B cell (primary cell): ENCODE results near the gene EXOC4. TPM values are rescaled to one million over a fixed set of nuclear protein-coding genes. Genes with fewer than 3 reads are reported as not detected.

Source experiments
- ATAC-seq: fragments of 200-7000 bp; cut with Tn5 transposase; one replicate; pipeline ENCODE4 v1.10.0; 2021; ENCODE audit warnings: low read depth, mild to moderate bottlenecking, moderate number of reproducible peaks, moderate library complexity
- CTCF ChIA-PET: fragments of 350-600 bp; sonication (Branson Sonifier 250); formaldehyde crosslinking; loops from one replicate; lab custom pipeline; 2021; ENCODE audit warnings: antibody characterized with exemption, inconsistent platforms; lab: Charles Lee
- POLR2A ChIA-PET: fragments of 350-600 bp; sonication (Branson Sonifier 250); formaldehyde crosslinking; loops from one replicate; lab custom pipeline; 2021; ENCODE audit warnings: antibody characterized with exemption; lab: Charles Lee
- DNase-seq: peaks from one replicate; pipeline ENCODE4 v3.0.0; 2013
- H2AFZ ChIP-seq: 2 replicates; pipeline ENCODE4 v1.6.1; 2012; ENCODE audit warnings: mild to moderate bottlenecking, low read depth, low read length; ENCODE audit not compliant: insufficient read depth, poor library complexity, severe bottlenecking
- H3K27ac ChIP-seq, 2 donors: 1 replicate in 1 of 2; 2 replicates in 1 of 2; pipeline ENCODE4 v1.5.1; 2012 to 2013; ENCODE audit warnings: low read length in 2 of 2, mild to moderate bottlenecking in 2 of 2, moderate library complexity in 1 of 2
- H3K27me3 ChIP-seq, 4 experiments: fragments of 200-600 bp in 1 of 4; sonication (generic) in 1 of 4; replicated peaks in 1 of 4; 1 replicate in 2 of 4; 2 replicates in 2 of 4; pipeline versions ENCODE4 v1.6.1 to v1.7.0; 2013 to 2016; ENCODE audit warnings: low read length in 3 of 4, mild to moderate bottlenecking in 2 of 4, mixed read lengths in 1 of 4, moderate library complexity in 1 of 4; ENCODE audit not compliant: insufficient read depth in 4 of 4, control insufficient read depth in 3 of 4; ENCODE audit errors: control extremely low read depth in 1 of 4
- H3K36me3 ChIP-seq, 2 experiments: replicated peaks in 1 of 2; 1 replicate in 1 of 2; 2 replicates in 1 of 2; pipeline versions ENCODE4 v1.6.1 to v1.7.1; 2013; ENCODE audit warnings: low read length in 1 of 2; ENCODE audit not compliant: insufficient read depth in 2 of 2, control insufficient read depth in 1 of 2; ENCODE audit errors: control extremely low read depth in 1 of 2, extremely low read depth in 1 of 2
- H3K4me1 ChIP-seq, 2 donors: fragments of 200-600 bp in 1 of 2; sonication (generic) in 1 of 2; 1 replicate in 1 of 2; 2 replicates in 1 of 2; pipeline versions ENCODE4 v1.5.1 to v1.6.1; 2013 to 2017; ENCODE audit warnings: low read length in 2 of 2; ENCODE audit not compliant: control insufficient read depth in 2 of 2, insufficient read depth in 2 of 2
- H3K4me2 ChIP-seq: replicated peaks from 2 replicates; pipeline ENCODE3; 2012; ENCODE audit warnings: mild to moderate bottlenecking, low read depth, low read length; ENCODE audit not compliant: poor library complexity, severe bottlenecking
- H3K4me3 ChIP-seq, 5 experiments: fragments of 200-600 bp in 1 of 5; sonication (generic) in 1 of 5; 1 replicate in 3 of 5; 2 replicates in 2 of 5; pipeline versions ENCODE4 v1.5.1 to v1.7.0; 2011 to 2016; ENCODE audit warnings: low read length in 4 of 5, mild to moderate bottlenecking in 4 of 5, low read depth in 2 of 5, control low read depth in 1 of 5, moderate library complexity in 1 of 5; ENCODE audit not compliant: insufficient read depth in 1 of 5; ENCODE audit errors: control extremely low read depth in 1 of 5, extremely low read depth in 1 of 5
- H3K79me2 ChIP-seq: fragments of 200-600 bp; sonication (generic); one replicate; pipeline ENCODE4 v1.6.0; 2016; ENCODE audit warnings: low read length; ENCODE audit not compliant: control insufficient read depth, insufficient read depth
- H3K9ac ChIP-seq: fragments of 200-600 bp; sonication (generic); 2 replicates; pipeline ENCODE4 v1.6.1; 2017; ENCODE audit warnings: mild to moderate bottlenecking, low read length, moderate library complexity
- H3K9me3 ChIP-seq, 3 donors: one replicate each; pipeline versions ENCODE4 v1.6.1 to v1.7.1; 2013; ENCODE audit warnings: low read length in 2 of 3; ENCODE audit not compliant: control insufficient read depth in 2 of 3, insufficient read depth in 1 of 3; ENCODE audit errors: control extremely low read depth in 1 of 3
- H4K20me1 ChIP-seq: 2 replicates; pipeline ENCODE4 v1.6.0; 2012; ENCODE audit warnings: mild to moderate bottlenecking, low read length; ENCODE audit not compliant: insufficient read depth, control insufficient read depth, poor library complexity, severe bottlenecking
- H3K27ac Mint-ChIP-seq: one replicate; pipeline ENCODE4 v1.8.0; 2021; ENCODE audit warnings: mixed read lengths
- H3K27me3 Mint-ChIP-seq: one replicate; pipeline ENCODE4 v1.8.0; 2021; ENCODE audit warnings: mixed read lengths
- H3K4me1 Mint-ChIP-seq: one replicate; pipeline ENCODE4 v1.8.0; 2021; ENCODE audit warnings: mixed read lengths
- H3K4me3 Mint-ChIP-seq: one replicate; pipeline ENCODE4 v1.8.0; 2021; ENCODE audit warnings: mixed read lengths
- H3K9me3 Mint-ChIP-seq: one replicate; pipeline ENCODE4 v1.8.0; 2022; ENCODE audit warnings: mixed read lengths; ENCODE audit not compliant: insufficient read depth
- EZH2 ChIP-seq: IDR thresholded peaks from 2 replicates; pipeline ENCODE4 v1.6.1; 2012; ENCODE audit warnings: borderline replicate concordance, low read depth, mild to moderate bottlenecking, moderate library complexity, low read length; ENCODE audit not compliant: insufficient read depth, poor library complexity, severe bottlenecking
- WGBS: methylation state at CpG from one replicate; pipeline ENCODE4 v1.1.5; 2013; ENCODE audit warnings: missing lambda C conversion rate; ENCODE audit not compliant: insufficient coverage; 5-methylcytosine and 5-hydroxymethylcytosine counted together
- intact Hi-C: fragments of 100-400 bp; cut with micrococcal nuclease; formaldehyde crosslinking; loops from one replicate; pipeline ENCODE4 v1.10.0; 2022
- polyA plus RNA-seq: library from polyadenylated mRNA; depleted of rRNA; stranded (reverse); fragments of >200 nt; gene quantifications from 2 replicates; pipeline ENCODE4 v1.2.3, GENCODE V29; 2012
- total RNA-seq, 2 donors: library from RNA; stranded (reverse); fragments of 120-200 nt in 1 of 2; gene quantifications; 1 replicate in 1 of 2; 2 replicates in 1 of 2; pipeline versions ENCODE4 v1.2.3 to v1.2.4, GENCODE V29; 2013 to 2022
- TF ChIP-seq, protein P1 (sequence below): fragments of 200-600 bp; IDR thresholded peaks from one replicate; pipeline ENCODE4 v1.8.0; 2022; ENCODE audit warnings: antibody characterized with exemption, mild to moderate bottlenecking

The EXOC4 gene
- total and polyA plus RNA-seq, 2 donors (not counting 1 experiment from before 2014, with no cell fraction given) = 16.7 to 135 TPM

DNA sequence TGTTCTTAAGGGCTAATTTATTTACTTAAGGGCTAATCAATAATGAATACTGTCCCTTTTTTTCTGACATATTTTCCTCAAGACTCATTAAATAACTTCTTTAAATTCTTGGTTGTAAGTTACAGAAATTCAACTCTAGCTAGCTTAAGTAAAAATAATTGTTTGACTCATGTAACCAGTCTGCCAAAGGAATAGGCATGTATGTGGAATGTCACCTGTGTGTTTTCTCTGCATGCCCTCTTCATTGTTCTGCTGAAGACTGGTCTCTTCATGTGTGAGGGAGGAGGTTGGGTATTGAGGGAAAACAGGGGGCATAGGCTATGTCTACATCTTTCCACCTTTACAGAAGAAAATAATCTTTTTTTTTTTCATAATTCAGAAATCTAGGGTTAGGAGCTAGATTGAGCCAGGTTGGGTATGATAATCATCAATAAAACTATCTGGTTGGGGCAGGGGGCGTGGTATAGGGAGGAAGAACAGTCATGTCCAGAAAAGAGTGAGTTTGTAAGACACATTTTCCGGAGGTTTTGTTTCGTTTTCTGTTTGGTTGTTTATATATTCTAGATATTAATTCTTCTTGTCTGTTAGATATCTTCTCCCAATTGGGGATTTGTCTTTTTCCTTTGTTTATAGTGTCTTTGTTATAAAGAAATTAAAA is 37.9 kb downstream of the EXOC4 start:
- DNase-seq = no peak
- Mint-ChIP-seq H3K4me1 (peaks cover 9% of the 10 kb centered on the region), H3K27ac (no peak overlapping the region), H3K4me3 (no peak overlapping the region), H3K27me3 (no peaks in the 10 kb centered on the region), H3K9me3 (no peaks in the 10 kb centered on the region)
- no peak for TF ChIP-seq EZH2
- TF ChIP-seq, protein P1, sequence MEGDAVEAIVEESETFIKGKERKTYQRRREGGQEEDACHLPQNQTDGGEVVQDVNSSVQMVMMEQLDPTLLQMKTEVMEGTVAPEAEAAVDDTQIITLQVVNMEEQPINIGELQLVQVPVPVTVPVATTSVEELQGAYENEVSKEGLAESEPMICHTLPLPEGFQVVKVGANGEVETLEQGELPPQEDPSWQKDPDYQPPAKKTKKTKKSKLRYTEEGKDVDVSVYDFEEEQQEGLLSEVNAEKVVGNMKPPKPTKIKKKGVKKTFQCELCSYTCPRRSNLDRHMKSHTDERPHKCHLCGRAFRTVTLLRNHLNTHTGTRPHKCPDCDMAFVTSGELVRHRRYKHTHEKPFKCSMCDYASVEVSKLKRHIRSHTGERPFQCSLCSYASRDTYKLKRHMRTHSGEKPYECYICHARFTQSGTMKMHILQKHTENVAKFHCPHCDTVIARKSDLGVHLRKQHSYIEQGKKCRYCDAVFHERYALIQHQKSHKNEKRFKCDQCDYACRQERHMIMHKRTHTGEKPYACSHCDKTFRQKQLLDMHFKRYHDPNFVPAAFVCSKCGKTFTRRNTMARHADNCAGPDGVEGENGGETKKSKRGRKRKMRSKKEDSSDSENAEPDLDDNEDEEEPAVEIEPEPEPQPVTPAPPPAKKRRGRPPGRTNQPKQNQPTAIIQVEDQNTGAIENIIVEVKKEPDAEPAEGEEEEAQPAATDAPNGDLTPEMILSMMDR = no peak
- intact Hi-C loops = no loop called here
- no peak overlapping the region for H3K4me3 ChIP-seq
- WGBS = no CpG with 5 or more reads among the region's 3 CpGs
- H3K9ac ChIP-seq = no peak overlapping the region
- CTCF ChIA-PET = no interaction called here
- POLR2A ChIA-PET = no interaction called here
- H3K79me2 ChIP-seq = peaks cover 4% of the 10 kb centered on the region
- H2AFZ ChIP-seq = no peak overlapping the region
- H4K20me1 ChIP-seq = no peaks in the 10 kb centered on the region
- H3K4me1 ChIP-seq = peaks cover 0 to 6% of the 10 kb centered on the region in 2 donors
- ATAC-seq = no peak
- no peak overlapping the region for H3K4me2 ChIP-seq
- no peaks in the 10 kb centered on the region for H3K27me3 ChIP-seq
- H3K9me3 ChIP-seq = no peaks in the 10 kb centered on the region
- H3K27ac ChIP-seq = no peak overlapping the region
- H3K36me3 ChIP-seq = peaks cover 8 to 16% of the 10 kb centered on the region in 2 experiments

DNA sequence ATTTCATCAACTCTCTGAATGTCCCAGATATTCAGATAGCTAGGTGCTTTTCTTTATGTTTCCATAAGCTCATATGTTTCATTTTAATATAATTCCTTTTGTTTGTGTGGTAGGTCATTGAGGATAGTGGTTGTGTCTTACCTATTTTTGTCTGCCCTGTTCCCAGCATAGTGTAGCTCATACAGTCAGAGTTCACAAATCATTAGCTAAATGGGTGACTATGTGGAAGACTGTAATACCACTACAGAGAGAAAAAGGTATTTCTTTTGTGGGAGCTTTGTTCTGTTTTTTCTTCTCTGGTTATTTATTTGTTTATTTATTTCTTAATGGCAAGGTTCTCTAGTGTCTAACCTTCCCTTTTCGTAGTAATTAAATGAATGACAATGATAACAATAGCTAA is 39.8 kb downstream of the EXOC4 start:
- Histone ChIP-seq H3K27me3 (no peaks in the 10 kb centered on the region), H3K79me2 (peaks cover 13% of the 10 kb centered on the region), H3K9me3 (no peaks in the 10 kb centered on the region), H3K4me2 (no peak overlapping the region), H3K36me3 (peaks cover 8 to 16% of the 10 kb centered on the region in 2 experiments), H3K4me3 (no peak overlapping the region), H3K9ac (no peak overlapping the region), H3K27ac (no peak overlapping the region), H2AFZ (no peak overlapping the region), H4K20me1 (no peaks in the 10 kb centered on the region), H3K4me1 (no peaks in the 10 kb centered on the region)
- ATAC-seq (no peak), DNase-seq (no peak)
- no peak overlapping the region for H3K27ac Mint-ChIP-seq
- CTCF ChIA-PET = no interaction called here
- TF ChIP-seq EZH2 = no peak
- TF ChIP-seq, protein P1 = no peak
- WGBS = no CpG with 5 or more reads among the region's 1 CpG
- H3K4me3 Mint-ChIP-seq = no peak overlapping the region
- intact Hi-C loops = no loop called here
- no peaks in the 10 kb centered on the region for H3K4me1 Mint-ChIP-seq
- no peaks in the 10 kb centered on the region for H3K27me3 Mint-ChIP-seq
- POLR2A ChIA-PET = no interaction called here
- H3K9me3 Mint-ChIP-seq = no peaks in the 10 kb centered on the region
